Calu3 (cell line): ENCODE measurements around the gene FAHD1. TPM values are rescaled to one million over a fixed set of nuclear protein-coding genes. Genes with fewer than 3 reads are reported as not detected.

Experiments used
- BruUV-seq: library from RNA; stranded (reverse); fragments of 400-500 nt; replicated peaks from 2 replicates; lab custom pipeline; 2021; lab: Mats Ljungman, UMichigan
- CTCF ChIA-PET: fragments of 300-600 bp; sonication (Branson Sonifier 250); formaldehyde crosslinking; loops from one replicate; lab custom pipeline; 2022; ENCODE audit warnings: antibody characterized with exemption; lab: Charles Lee
- DNase-seq: peaks from one replicate; pipeline ENCODE4 v3.0.0; 2022
- H3K27ac Mint-ChIP-seq: one replicate; pipeline ENCODE4 v1.8.0; 2022; ENCODE audit warnings: mixed read lengths; ENCODE audit not compliant: unreplicated experiment
- H3K27me3 Mint-ChIP-seq: one replicate; pipeline ENCODE4 v1.8.0; 2022; ENCODE audit warnings: mixed read lengths; ENCODE audit not compliant: unreplicated experiment
- H3K36me3 Mint-ChIP-seq: one replicate; pipeline ENCODE4 v1.8.0; 2022; ENCODE audit warnings: mild to moderate bottlenecking, moderate library complexity, mixed read lengths; ENCODE audit not compliant: insufficient read depth, unreplicated experiment
- H3K4me1 Mint-ChIP-seq: one replicate; pipeline ENCODE4 v1.8.0; 2022; ENCODE audit warnings: mild to moderate bottlenecking, low read depth, mixed read lengths; ENCODE audit not compliant: unreplicated experiment
- H3K4me3 Mint-ChIP-seq: one replicate; pipeline ENCODE4 v1.8.0; 2022; ENCODE audit warnings: mild to moderate bottlenecking, low read depth, moderate library complexity, mixed read lengths; ENCODE audit not compliant: unreplicated experiment
- H3K9me3 Mint-ChIP-seq: one replicate; pipeline ENCODE4 v1.8.0; 2022; ENCODE audit warnings: low read depth, mixed read lengths; ENCODE audit not compliant: unreplicated experiment
- intact Hi-C: fragments of 100-400 bp; cut with micrococcal nuclease; formaldehyde crosslinking; loops from one replicate; pipeline ENCODE4 v1.10.0; 2022; ENCODE audit not compliant: unreplicated experiment
- total RNA-seq: library from RNA; stranded (reverse); gene quantifications from 2 replicates; pipeline ENCODE4 v1.2.3, GENCODE V29; 2022
- TF ChIP-seq, protein P1 (sequence below): fragments of 200-600 bp; IDR thresholded peaks from one replicate; pipeline ENCODE4 v1.8.0; 2022; ENCODE audit warnings: antibody characterized with exemption; ENCODE audit not compliant: unreplicated experiment

FAHD1 gene
- total RNA-seq, 1 experiment from 2014 or later = 33.1 TPM

DNA sequence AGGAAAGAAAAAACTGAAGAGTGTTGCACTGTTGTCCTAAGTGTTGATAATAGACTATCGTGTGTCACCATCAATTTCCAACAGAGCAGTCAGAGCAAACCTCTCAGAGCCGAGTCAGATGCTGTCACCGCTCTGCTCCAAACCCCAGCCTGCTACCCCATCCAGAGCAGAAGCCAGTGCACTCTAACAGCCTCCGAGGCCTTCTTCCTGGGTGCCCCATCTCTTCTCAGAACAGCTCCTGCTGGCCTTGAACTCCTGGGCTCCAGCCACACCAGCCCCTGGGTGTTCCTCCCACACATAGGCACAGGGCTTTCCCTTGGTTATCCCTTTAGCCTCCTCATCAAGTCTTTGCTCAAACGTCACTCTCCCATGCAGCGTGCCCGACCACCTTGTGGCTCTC, 24.0 kb downstream of the FAHD1 start:
- Mint-ChIP-seq H3K27me3 (peaks cover 78% of the 10 kb centered on the region), H3K9me3 (no peaks in the 10 kb centered on the region), H3K36me3 (no peaks in the 10 kb centered on the region), H3K27ac (no peak overlapping the region), H3K4me3 (no peak overlapping the region), H3K4me1 (no peaks in the 10 kb centered on the region)
- BruUV-seq = no TSS peak
- no peak for DNase-seq
- intact Hi-C loops = no loop called here
- CTCF ChIA-PET = no interaction called here
- TF ChIP-seq, protein P1, sequence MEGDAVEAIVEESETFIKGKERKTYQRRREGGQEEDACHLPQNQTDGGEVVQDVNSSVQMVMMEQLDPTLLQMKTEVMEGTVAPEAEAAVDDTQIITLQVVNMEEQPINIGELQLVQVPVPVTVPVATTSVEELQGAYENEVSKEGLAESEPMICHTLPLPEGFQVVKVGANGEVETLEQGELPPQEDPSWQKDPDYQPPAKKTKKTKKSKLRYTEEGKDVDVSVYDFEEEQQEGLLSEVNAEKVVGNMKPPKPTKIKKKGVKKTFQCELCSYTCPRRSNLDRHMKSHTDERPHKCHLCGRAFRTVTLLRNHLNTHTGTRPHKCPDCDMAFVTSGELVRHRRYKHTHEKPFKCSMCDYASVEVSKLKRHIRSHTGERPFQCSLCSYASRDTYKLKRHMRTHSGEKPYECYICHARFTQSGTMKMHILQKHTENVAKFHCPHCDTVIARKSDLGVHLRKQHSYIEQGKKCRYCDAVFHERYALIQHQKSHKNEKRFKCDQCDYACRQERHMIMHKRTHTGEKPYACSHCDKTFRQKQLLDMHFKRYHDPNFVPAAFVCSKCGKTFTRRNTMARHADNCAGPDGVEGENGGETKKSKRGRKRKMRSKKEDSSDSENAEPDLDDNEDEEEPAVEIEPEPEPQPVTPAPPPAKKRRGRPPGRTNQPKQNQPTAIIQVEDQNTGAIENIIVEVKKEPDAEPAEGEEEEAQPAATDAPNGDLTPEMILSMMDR = no peak

DNA sequence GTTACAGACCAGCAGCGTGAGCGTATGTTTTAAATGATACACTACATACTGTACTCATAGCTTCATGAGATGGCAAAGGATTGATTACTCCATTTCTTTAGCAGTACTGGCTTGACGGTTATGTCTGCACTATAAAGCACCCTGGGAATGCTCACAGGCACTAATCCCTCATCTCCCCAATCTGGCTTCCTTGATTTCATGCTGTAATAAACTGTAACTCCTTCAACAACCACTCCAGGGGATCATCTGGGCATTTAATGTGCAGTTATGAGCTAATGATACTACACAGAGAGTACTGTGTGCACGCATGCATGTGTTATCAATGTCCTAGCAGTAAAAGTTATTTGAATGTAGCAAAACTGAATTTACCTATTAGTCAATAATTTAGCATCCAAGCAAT, 24.8 kb downstream of the FAHD1 start:
- no peaks in the 10 kb centered on the region for H3K36me3 Mint-ChIP-seq
- H3K9me3 Mint-ChIP-seq = no peaks in the 10 kb centered on the region
- TF ChIP-seq, protein P1 = no peak
- CTCF ChIA-PET = no interaction called here
- no peak overlapping the region for H3K4me3 Mint-ChIP-seq
- intact Hi-C loops = no loop called here
- DNase-seq = no peak
- H3K4me1 Mint-ChIP-seq = no peaks in the 10 kb centered on the region
- no TSS peak for BruUV-seq
- H3K27me3 Mint-ChIP-seq = peaks cover 78% of the 10 kb centered on the region
- H3K27ac Mint-ChIP-seq = no peak overlapping the region

DNA sequence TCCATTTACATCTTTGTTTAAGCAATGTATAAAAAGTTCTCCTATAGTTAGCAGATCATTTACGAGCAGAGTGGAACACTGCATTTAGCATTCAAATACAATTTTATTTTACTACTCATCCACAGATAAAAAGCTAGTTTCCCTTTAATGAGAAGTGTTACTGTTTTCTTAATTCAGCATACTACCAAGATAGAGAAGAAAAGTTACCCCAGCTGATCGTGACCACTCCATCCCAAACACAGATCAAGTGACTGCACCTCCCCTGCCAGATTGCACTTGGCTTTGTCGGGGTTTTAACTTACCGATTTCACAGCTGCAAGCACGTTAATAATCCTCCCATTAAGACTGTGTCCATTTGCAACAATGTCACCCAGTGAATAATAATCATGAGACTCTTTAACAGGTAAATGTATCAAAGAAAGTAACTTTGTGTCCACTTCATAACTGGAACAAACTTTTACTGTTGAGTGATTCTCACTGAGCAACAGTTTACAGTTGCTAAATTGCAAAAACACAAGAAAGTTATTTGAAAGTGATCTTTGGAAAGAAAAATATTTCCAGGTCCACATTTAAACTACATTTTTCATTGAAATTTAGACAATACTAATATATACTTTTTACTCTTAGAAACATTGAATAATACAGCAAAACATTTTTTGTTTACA, 30.6 kb downstream of the FAHD1 start:
- Mint-ChIP-seq H3K4me1 (peaks cover 9% of the 10 kb centered on the region), H3K36me3 (no peaks in the 10 kb centered on the region), H3K27me3 (peaks cover 97% of the 10 kb centered on the region), H3K27ac (no peak overlapping the region), H3K4me3 (no peak overlapping the region), H3K9me3 (no peaks in the 10 kb centered on the region)
- CTCF ChIA-PET = interaction anchor here (1.0 kb wide), 1 partner anchor 30 kb away, joined by 3 read pairs; no protein-coding TSS in a partner anchor
- DNase-seq = no peak
- no TSS peak for BruUV-seq
- intact Hi-C loops = no loop called here
- TF ChIP-seq, protein P1 = no peak

DNA sequence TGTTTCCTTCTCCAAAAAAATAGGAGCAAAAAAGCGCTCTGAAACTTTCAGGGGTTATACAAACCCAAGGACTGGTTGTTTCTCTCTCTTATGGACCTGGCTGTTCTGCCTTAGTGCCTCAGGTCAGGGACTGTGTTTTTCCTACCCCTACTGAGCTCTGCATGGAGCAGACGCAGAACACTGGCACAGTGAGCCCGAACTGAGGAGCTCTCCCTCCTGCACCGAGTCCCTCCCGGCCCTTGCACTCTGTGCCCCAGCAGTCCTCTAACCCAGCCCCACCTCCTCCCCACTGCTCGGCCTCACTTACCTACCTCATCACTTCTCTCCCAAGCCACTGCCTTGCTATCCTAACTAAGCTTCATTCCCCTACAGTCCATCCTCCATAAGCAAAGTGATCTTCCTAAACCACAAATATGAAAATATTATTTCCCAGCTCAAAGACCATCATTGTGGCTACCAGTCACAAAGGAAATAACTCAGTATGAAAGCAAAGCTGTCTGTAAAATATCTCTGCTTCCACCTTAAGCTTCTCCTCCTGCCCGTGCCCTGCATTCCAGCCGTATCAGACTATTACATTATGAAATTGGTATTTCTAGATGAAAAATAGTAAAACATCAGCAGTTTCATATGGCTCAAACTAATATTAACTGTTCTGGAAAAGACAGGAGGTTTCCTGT, 31.3 kb downstream of the FAHD1 start:
- no TSS peak for BruUV-seq
- no peaks in the 10 kb centered on the region for H3K9me3 Mint-ChIP-seq
- peaks cover 91% of the 10 kb centered on the region for H3K27me3 Mint-ChIP-seq
- no peak overlapping the region for H3K27ac Mint-ChIP-seq
- DNase-seq = no peak
- TF ChIP-seq, protein P1 = no peak
- no peaks in the 10 kb centered on the region for H3K36me3 Mint-ChIP-seq
- peaks cover 9% of the 10 kb centered on the region for H3K4me1 Mint-ChIP-seq
- no peak overlapping the region for H3K4me3 Mint-ChIP-seq
- intact Hi-C loops = no loop called here
- CTCF ChIA-PET = interaction anchor here (0.7 to 1.0 kb wide), 2 partner anchors 31 to 74 kb away, joined by 3 read pairs; no protein-coding TSS in a partner anchor
